Dermis microvascular lymphatic vessel endothelial cell (primary cell): ENCODE results near the gene MDP1. TPM values are rescaled to one million over a fixed set of nuclear protein-coding genes. Genes with fewer than 3 reads are reported as not detected.

Experiments used
- total RNA-seq: library from RNA; depleted of rRNA; stranded (reverse); fragments of >200 nt; gene quantifications from 2 replicates; pipeline ENCODE4 v1.2.1, GENCODE V29; 2014

Gene MDP1
- total RNA-seq, 1 donor from 2014 or later: 10.0 TPM

Other genes with a start within 250 kb of the MDP1 start
- gene DHRS4L2, start 227.1 kb downstream of the MDP1 start, total RNA-seq: 14.0 and 19.6 TPM in 2 replicates
- under 0.01 TPM in 2 replicates for gene CARMIL3, start 164.1 kb downstream of the MDP1 start, total RNA-seq
- not detected in 2 replicates for gene CPNE6, start 144.5 kb downstream of the MDP1 start, total RNA-seq
- 7.6 TPM in 2 replicates for gene PCK2, start 121.8 kb downstream of the MDP1 start, total RNA-seq
- 67.9 and 68.9 TPM in 2 replicates for gene DCAF11, start 101.3 kb downstream of the MDP1 start, total RNA-seq
- 1.4 and 1.8 TPM in 2 replicates for gene NRL, start 101.1 kb downstream of the MDP1 start, total RNA-seq
- 0.39 and 0.63 TPM in 2 replicates for gene FITM1, start 85.4 kb downstream of the MDP1 start, total RNA-seq
- 116 and 144 TPM in 2 replicates for gene PSME1, start 79.9 kb downstream of the MDP1 start, total RNA-seq
- 16.4 and 23.1 TPM in 2 replicates for gene EMC9, start 74.5 kb downstream of the MDP1 start, total RNA-seq
- gene PSME2, start 69.5 kb downstream of the MDP1 start, total RNA-seq: 119 and 163 TPM in 2 replicates
- 20.4 and 31.1 TPM in 2 replicates for gene RNF31, start 68.6 kb downstream of the MDP1 start, total RNA-seq
- gene IRF9, start 54.8 kb downstream of the MDP1 start, total RNA-seq: 38.8 and 41.8 TPM in 2 replicates
- gene REC8, start 44.0 kb downstream of the MDP1 start, total RNA-seq: 1.0 and 1.7 TPM in 2 replicates
- gene IPO4, start 27.2 kb downstream of the MDP1 start, total RNA-seq: 32.0 and 32.7 TPM in 2 replicates
- 33.9 and 56.0 TPM in 2 replicates for gene TM9SF1, start 20.6 kb downstream of the MDP1 start, total RNA-seq
- not detected in 2 replicates for gene TSSK4, start 10.4 kb downstream of the MDP1 start, total RNA-seq
- 11.7 and 15.9 TPM in 2 replicates for gene CHMP4A, start 2.6 kb downstream of the MDP1 start, total RNA-seq
- 172 and 193 TPM in 2 replicates for gene NEDD8, start 16.3 kb upstream of the MDP1 start, total RNA-seq
- gene GMPR2, start 16.9 kb upstream of the MDP1 start, total RNA-seq: 81.9 and 90.5 TPM in 2 replicates
- gene TINF2, start 26.6 kb upstream of the MDP1 start, total RNA-seq: 39.9 and 57.3 TPM in 2 replicates
- 0.38 and 0.64 TPM in 2 replicates for gene TGM1, start 47.1 kb upstream of the MDP1 start, total RNA-seq
- 10.7 and 19.7 TPM in 2 replicates for gene RABGGTA, start 55.5 kb upstream of the MDP1 start, total RNA-seq
- gene DHRS1, start 83.7 kb upstream of the MDP1 start, total RNA-seq: 9.1 and 14.5 TPM in 2 replicates
- 23.0 and 24.8 TPM in 2 replicates for gene NOP9, start 83.8 kb upstream of the MDP1 start, total RNA-seq
- gene CIDEB, start 91.9 kb upstream of the MDP1 start, total RNA-seq: 1.5 and 2.4 TPM in 2 replicates
- gene LTB4R2, start 94.1 kb upstream of the MDP1 start, total RNA-seq: 2.1 and 3.2 TPM in 2 replicates
- gene LTB4R, start 95.4 kb upstream of the MDP1 start, total RNA-seq: 2.0 and 2.2 TPM in 2 replicates
- gene ADCY4, start 119.0 kb upstream of the MDP1 start, total RNA-seq: 29.3 and 51.2 TPM in 2 replicates
- gene RIPK3, start 123.9 kb upstream of the MDP1 start, total RNA-seq: 1.4 and 1.8 TPM in 2 replicates
- 0.76 and 1.0 TPM in 2 replicates for gene NFATC4, start 152.1 kb upstream of the MDP1 start, total RNA-seq
- 3.3 and 4.2 TPM in 2 replicates for gene NYNRIN, start 182.9 kb upstream of the MDP1 start, total RNA-seq
- gene CBLN3, start 213.6 kb upstream of the MDP1 start, total RNA-seq: 0.13 and 0.39 TPM in 2 replicates
- gene KHNYN, start 213.9 kb upstream of the MDP1 start, total RNA-seq: 36.2 and 42.5 TPM in 2 replicates
- gene SDR39U1, start 226.7 kb upstream of the MDP1 start, total RNA-seq: 5.0 and 8.5 TPM in 2 replicates